Peyer's patch (tissue), 4 donors: ENCODE measurements around the gene FBXO41. TPM values are rescaled to one million over a fixed set of nuclear protein-coding genes. Genes with fewer than 3 reads are reported as not detected.

Experiments
- DNase-seq, 3 donors: peaks; one replicate each; pipeline ENCODE4 v3.0.0-alpha.2; 2017 to 2019
- H3K27ac ChIP-seq, 4 donors: fragments of 200-600 bp; sonication (generic); one replicate each; pipeline ENCODE4 v1.5.1; 2016 to 2019
- H3K27me3 ChIP-seq, 2 donors: fragments of 200-600 bp; sonication (generic); one replicate each; pipeline ENCODE4 v1.5.1; 2019
- H3K36me3 ChIP-seq, 3 donors: fragments of 200-600 bp; sonication (generic); one replicate each; pipeline ENCODE4 v1.5.1; 2016 to 2019
- H3K4me1 ChIP-seq, 4 donors: fragments of 200-600 bp; sonication (generic); one replicate each; pipeline ENCODE4 v1.5.1; 2016 to 2019
- H3K4me3 ChIP-seq, 4 donors: fragments of 200-600 bp; sonication (generic); 1 replicate in 3 of 4; 2 replicates in 1 of 4; pipeline ENCODE4 v1.5.1; 2016 to 2019; ENCODE audit warnings: mild to moderate bottlenecking in 1 of 4
- H3K9me3 ChIP-seq, 4 donors: fragments of 200-600 bp; sonication (generic); one replicate each; pipeline ENCODE4 v1.5.1; 2016 to 2019; ENCODE audit warnings: mild to moderate bottlenecking in 1 of 4
- POLR2A ChIP-seq, 2 donors: fragments of 450-650 bp; IDR thresholded peaks; one replicate each; pipeline ENCODE4 v1.5.1; 2017; ENCODE audit warnings: antibody characterized with exemption in 2 of 2, mild to moderate bottlenecking in 2 of 2, moderate library complexity in 2 of 2
- total RNA-seq, 4 donors: library from RNA; depleted of rRNA; stranded (reverse); fragments of >200 nt; gene quantifications; one replicate each; pipeline ENCODE4 v1.1.0, GENCODE V29; 2016
- TF ChIP-seq, protein P1 (sequence below), 6 experiments: fragments of 450-650 bp in 4 of 6; fragments of 200-600 bp in 2 of 6; sonication (generic) in 1 of 6; IDR thresholded peaks; one replicate each; pipeline ENCODE4 v1.5.1; 2017 to 2019; ENCODE audit warnings: antibody characterized with exemption in 6 of 6, mild to moderate bottlenecking in 3 of 6, moderate library complexity in 1 of 6

FBXO41 gene
- total RNA-seq, 4 donors from 2014 or later, result 1.8 to 12.4 (median 5.7) TPM

DNA sequence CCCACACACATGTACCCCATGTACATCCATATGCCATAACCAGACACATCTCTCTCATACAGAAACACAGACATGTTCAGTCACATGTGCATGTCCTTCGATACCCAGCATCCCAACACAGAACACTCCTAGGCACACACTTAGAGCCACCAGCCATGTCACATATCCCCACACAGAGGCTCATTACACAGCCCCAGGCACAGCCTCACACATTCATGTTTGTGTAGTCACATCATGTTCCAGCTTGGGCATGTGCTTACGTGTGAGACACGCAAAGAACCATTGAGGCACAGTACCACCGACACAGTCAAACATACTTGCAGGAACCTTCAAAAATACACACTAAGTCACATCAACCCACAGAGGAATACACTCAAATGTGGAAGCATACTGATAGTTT, 17.3 kb downstream of the FBXO41 start:
- H3K27me3 ChIP-seq, result peaks cover 0 to 4% of the 10 kb centered on the region in 2 donors
- no peak overlapping the region for H3K27ac ChIP-seq
- H3K4me3 ChIP-seq, result no peak overlapping the region
- peaks cover 0 to 14% (median 0%) of the 10 kb centered on the region in 4 donors for H3K4me1 ChIP-seq
- H3K9me3 ChIP-seq, result no peaks in the 10 kb centered on the region
- TF ChIP-seq, protein P1, sequence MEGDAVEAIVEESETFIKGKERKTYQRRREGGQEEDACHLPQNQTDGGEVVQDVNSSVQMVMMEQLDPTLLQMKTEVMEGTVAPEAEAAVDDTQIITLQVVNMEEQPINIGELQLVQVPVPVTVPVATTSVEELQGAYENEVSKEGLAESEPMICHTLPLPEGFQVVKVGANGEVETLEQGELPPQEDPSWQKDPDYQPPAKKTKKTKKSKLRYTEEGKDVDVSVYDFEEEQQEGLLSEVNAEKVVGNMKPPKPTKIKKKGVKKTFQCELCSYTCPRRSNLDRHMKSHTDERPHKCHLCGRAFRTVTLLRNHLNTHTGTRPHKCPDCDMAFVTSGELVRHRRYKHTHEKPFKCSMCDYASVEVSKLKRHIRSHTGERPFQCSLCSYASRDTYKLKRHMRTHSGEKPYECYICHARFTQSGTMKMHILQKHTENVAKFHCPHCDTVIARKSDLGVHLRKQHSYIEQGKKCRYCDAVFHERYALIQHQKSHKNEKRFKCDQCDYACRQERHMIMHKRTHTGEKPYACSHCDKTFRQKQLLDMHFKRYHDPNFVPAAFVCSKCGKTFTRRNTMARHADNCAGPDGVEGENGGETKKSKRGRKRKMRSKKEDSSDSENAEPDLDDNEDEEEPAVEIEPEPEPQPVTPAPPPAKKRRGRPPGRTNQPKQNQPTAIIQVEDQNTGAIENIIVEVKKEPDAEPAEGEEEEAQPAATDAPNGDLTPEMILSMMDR (IDR thresholded peaks at IDR 0.05), result no peak
- no peak for TF ChIP-seq POLR2A (IDR thresholded peaks at IDR 0.05)
- no peak for DNase-seq
- H3K36me3 ChIP-seq, result no peaks in the 10 kb centered on the region

DNA sequence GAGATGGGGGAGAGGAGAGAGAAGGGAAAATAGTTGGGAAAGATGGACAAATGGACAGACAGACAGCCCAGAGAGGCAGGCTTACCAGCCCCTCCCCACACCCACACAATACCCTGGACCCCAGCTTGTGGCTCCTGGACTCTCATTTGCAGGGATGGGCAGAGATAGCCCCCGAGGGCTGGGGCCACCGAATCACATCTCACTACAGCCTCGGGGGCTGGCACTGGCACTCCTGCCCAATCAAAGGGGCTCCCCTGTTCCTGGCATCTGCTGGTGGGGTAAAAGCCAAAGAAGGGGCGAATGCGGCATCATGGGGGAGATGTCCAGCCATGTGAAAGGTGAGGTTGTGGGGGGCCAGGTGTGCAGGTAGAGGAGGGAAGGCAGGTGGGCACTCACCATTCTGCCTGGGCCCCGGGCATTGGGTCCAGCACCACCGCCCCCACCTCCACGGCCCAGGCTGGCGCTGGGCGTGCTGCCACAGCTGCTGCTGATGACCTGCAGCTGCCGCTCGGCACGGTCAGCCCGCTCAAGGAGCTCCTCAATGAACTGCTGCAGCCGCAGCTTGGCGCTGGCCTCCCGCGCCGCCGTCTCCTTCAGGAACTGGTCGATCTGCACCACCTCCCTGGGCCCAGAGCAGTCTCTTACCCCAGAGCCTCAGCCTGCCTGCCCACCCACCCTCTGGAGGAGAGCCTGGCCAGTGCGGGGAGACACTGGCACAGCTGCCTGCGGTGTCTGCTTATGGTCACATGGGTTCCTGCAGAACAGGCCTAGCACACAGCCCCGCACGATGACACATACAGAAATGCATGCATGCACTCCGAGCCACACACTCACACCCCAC, 18.0 kb downstream of the FBXO41 start:
- Histone ChIP-seq H3K36me3 (no peaks in the 10 kb centered on the region), H3K9me3 (no peaks in the 10 kb centered on the region), H3K27ac (no peak overlapping the region), H3K27me3 (peaks cover 0 to 4% of the 10 kb centered on the region in 2 donors), H3K4me1 (peaks cover 0 to 14% (median 0%) of the 10 kb centered on the region in 4 donors), H3K4me3 (no peak overlapping the region)
- DNase-seq, result no peak
- TF ChIP-seq, protein P1 (IDR thresholded peaks at IDR 0.05), result no peak
- TF ChIP-seq POLR2A (IDR thresholded peaks at IDR 0.05), result no peak

GRCh38 chr2:73265298-73266060, 18.8 kb downstream of the FBXO41 start:
- TF ChIP-seq, protein P1 (IDR thresholded peaks at IDR 0.05), result no peak
- TF ChIP-seq POLR2A (IDR thresholded peaks at IDR 0.05), result no peak
- H3K4me3 ChIP-seq, result no peak overlapping the region
- peaks cover 0 to 4% of the 10 kb centered on the region in 2 donors for H3K27me3 ChIP-seq
- H3K36me3 ChIP-seq, result no peaks in the 10 kb centered on the region
- H3K27ac ChIP-seq, result no peak overlapping the region
- peaks cover 0 to 14% (median 0%) of the 10 kb centered on the region in 4 donors for H3K4me1 ChIP-seq
- no peaks in the 10 kb centered on the region for H3K9me3 ChIP-seq
- no peak for DNase-seq

GRCh38 chr2:73264783-73265182, 19.5 kb downstream of the FBXO41 start:
- TF ChIP-seq, protein P1 (IDR thresholded peaks at IDR 0.05), result no peak
- TF ChIP-seq POLR2A (IDR thresholded peaks at IDR 0.05), result no peak
- peaks cover 0 to 4% of the 10 kb centered on the region in 2 donors for H3K27me3 ChIP-seq

GRCh38 chr2:73264332-73264606, 20.0 kb downstream of the FBXO41 start:
- peaks cover 0 to 13% (median 0%) of the 10 kb centered on the region in 4 donors for H3K4me1 ChIP-seq
- no peaks in the 10 kb centered on the region for H3K9me3 ChIP-seq
- H3K27ac ChIP-seq, result no peak overlapping the region
- no peak for DNase-seq
- no peaks in the 10 kb centered on the region for H3K36me3 ChIP-seq
- no peak overlapping the region for H3K4me3 ChIP-seq
- peaks cover 0 to 4% of the 10 kb centered on the region in 2 donors for H3K27me3 ChIP-seq
- no peak for TF ChIP-seq POLR2A (IDR thresholded peaks at IDR 0.05)
- TF ChIP-seq, protein P1 (IDR thresholded peaks at IDR 0.05), result no peak

More at GRCh38 chr2:73264783-73265182, 19.5 kb downstream of the FBXO41 start:
- Histone ChIP-seq H3K36me3 (no peaks in the 10 kb centered on the region), H3K27ac (no peak overlapping the region), H3K9me3 (no peaks in the 10 kb centered on the region), H3K4me3 (no peak overlapping the region), H3K4me1 (peaks cover 0 to 14% (median 0%) of the 10 kb centered on the region in 4 donors)
- no peak for DNase-seq
